Loucy (cell line): Measurements from ENCODE around the gene C9orf85.
"Not testable (repeated sequence)": the region's sequence is repeated elsewhere in the genome, so short reads cannot be mapped to it uniquely, and the experiment has no call there.

Source experiments
- H2AFZ ChIP-seq: fragments of 200-600 bp; sonication (generic); 2 replicates; pipeline ENCODE4 v1.6.0; 2016; ENCODE audit warnings: antibody characterized with exemption, mild to moderate bottlenecking, low read length, moderate library complexity
- H3F3A ChIP-seq: fragments of 200-600 bp; 2 replicates; pipeline ENCODE4 v1.6.0; 2016; ENCODE audit warnings: antibody characterized with exemption, low read depth, mild to moderate bottlenecking
- H3K27me3 ChIP-seq: fragments of 200-600 bp; sonication (generic); 2 replicates; pipeline ENCODE4 v1.6.1; 2014; ENCODE audit warnings: low read length, mild to moderate bottlenecking; ENCODE audit not compliant: insufficient read depth, poor library complexity, severe bottlenecking
- H3K36me3 ChIP-seq: fragments of 200-600 bp; sonication (generic); 2 replicates; pipeline ENCODE4 v1.6.1; 2016; ENCODE audit warnings: low read length; ENCODE audit not compliant: insufficient read depth
- H3K4me1 ChIP-seq: fragments of 200-600 bp; sonication (generic); 2 replicates; pipeline ENCODE4 v1.5.1; 2014; ENCODE audit warnings: low read length, mild to moderate bottlenecking; ENCODE audit not compliant: insufficient read depth, poor library complexity, severe bottlenecking
- H3K4me2 ChIP-seq: fragments of 200-600 bp; sonication (generic); 2 replicates; pipeline ENCODE4 v1.6.0; 2014; ENCODE audit warnings: antibody characterized with exemption, low read length, low read depth, mild to moderate bottlenecking; ENCODE audit not compliant: poor library complexity, severe bottlenecking
- H3K4me3 ChIP-seq: fragments of 200-600 bp; sonication (generic); 2 replicates; pipeline ENCODE4 v1.5.1; 2014; ENCODE audit warnings: low read length, mild to moderate bottlenecking, mixed read lengths; ENCODE audit not compliant: poor library complexity, severe bottlenecking
- H3K79me2 ChIP-seq: fragments of 200-600 bp; sonication (generic); 2 replicates; pipeline ENCODE4 v1.6.1; 2014; ENCODE audit warnings: low read length; ENCODE audit not compliant: insufficient read depth
- H3K9ac ChIP-seq: fragments of 200-600 bp; sonication (generic); 2 replicates; pipeline ENCODE4 v1.6.0; 2014; ENCODE audit warnings: mild to moderate bottlenecking, low read depth, low read length, moderate library complexity; ENCODE audit not compliant: poor library complexity, severe bottlenecking
- H3K9me2 ChIP-seq: fragments of 200-600 bp; sonication (generic); replicated peaks from 2 replicates; pipeline ENCODE4 v1.6.1; 2016; ENCODE audit warnings: low read depth, low read length, mixed read lengths
- H3K9me3 ChIP-seq: fragments of 200-600 bp; sonication (generic); 2 replicates; pipeline ENCODE4 v1.6.1; 2014; ENCODE audit warnings: mild to moderate bottlenecking, antibody characterized with exemption, low read length, low read depth; ENCODE audit not compliant: insufficient read depth
- H4K20me1 ChIP-seq: fragments of 200-600 bp; sonication (generic); 2 replicates; pipeline ENCODE4 v1.6.0; 2014; ENCODE audit warnings: antibody characterized with exemption, low read length, mild to moderate bottlenecking; ENCODE audit not compliant: insufficient read depth, poor library complexity, severe bottlenecking
- CTCF ChIP-seq: fragments of 200-600 bp; sonication (generic); conservative IDR thresholded peaks from 2 replicates; pipeline ENCODE4 v1.5.1; 2014; ENCODE audit warnings: mild to moderate bottlenecking, antibody characterized with exemption, low read length
- EZH2phosphoT487 ChIP-seq: fragments of 200-600 bp; IDR thresholded peaks from 2 replicates; pipeline ENCODE4 v1.6.1; 2018; ENCODE audit warnings: antibody characterized with exemption, mild to moderate bottlenecking, moderate library complexity, borderline replicate concordance

C9orf85 gene

GRCh38 chr9:71941060-71941568 is 29.7 kb downstream of the C9orf85 start:
- H3K4me3 ChIP-seq = no peak overlapping the region
- H3K9ac ChIP-seq = no peak overlapping the region
- no peaks in the 10 kb centered on the region for H3K9me2 ChIP-seq
- H3K9me3 ChIP-seq = no peaks in the 10 kb centered on the region
- no peak for TF ChIP-seq EZH2phosphoT487
- no peak for TF ChIP-seq CTCF
- H3K27me3 ChIP-seq = no peaks in the 10 kb centered on the region
- no peak overlapping the region for H3K4me2 ChIP-seq
- H3K79me2 ChIP-seq = peaks cover 31% of the 10 kb centered on the region
- H3F3A ChIP-seq = no peaks in the 10 kb centered on the region
- H2AFZ ChIP-seq = no peak overlapping the region
- peaks cover 7% of the 10 kb centered on the region for H3K4me1 ChIP-seq
- no peaks in the 10 kb centered on the region for H3K36me3 ChIP-seq
- no peaks in the 10 kb centered on the region for H4K20me1 ChIP-seq

- Histone ChIP-seq H3K36me3 (no peaks in the 10 kb centered on the region), H2AFZ (no peak overlapping the region), H3K9me3 (no peaks in the 10 kb centered on the region), H4K20me1 (no peaks in the 10 kb centered on the region), H3K4me1 (peaks cover 7% of the 10 kb centered on the region), H3K27me3 (no peaks in the 10 kb centered on the region), H3K9me2 (no peaks in the 10 kb centered on the region), H3F3A (no peaks in the 10 kb centered on the region), H3K4me2 (no peak overlapping the region), H3K4me3 (no peak overlapping the region), H3K9ac (no peak overlapping the region), H3K79me2 (peaks cover 24% of the 10 kb centered on the region)
- no peak for TF ChIP-seq CTCF
- no peak for TF ChIP-seq EZH2phosphoT487
These were observed 30.6 kb downstream of the C9orf85 start for GRCh38 chr9:71941998-71942567.

GRCh38 chr9:71944754-71945375 is 33.4 kb downstream of the C9orf85 start:
- no peak for TF ChIP-seq EZH2phosphoT487

GRCh38 chr9:71954652-71955051 is 43.2 kb downstream of the C9orf85 start:
- H3K36me3 ChIP-seq, H3K9me3 ChIP-seq, H3K4me2 ChIP-seq, H3K79me2 ChIP-seq, H3K9ac ChIP-seq, H2AFZ ChIP-seq, H3K4me1 ChIP-seq, H3K9me2 ChIP-seq, H3K27me3 ChIP-seq, H4K20me1 ChIP-seq, H3F3A ChIP-seq, H3K4me3 ChIP-seq: not testable (repeated sequence)

More at GRCh38 chr9:71944754-71945375, 33.4 kb downstream of the C9orf85 start:
- no peaks in the 10 kb centered on the region for H3F3A ChIP-seq
- no peaks in the 10 kb centered on the region for H3K9me3 ChIP-seq
- H3K27me3 ChIP-seq = no peaks in the 10 kb centered on the region
- H2AFZ ChIP-seq = no peak overlapping the region
- no peak overlapping the region for H3K4me3 ChIP-seq
- peaks cover 23% of the 10 kb centered on the region for H3K79me2 ChIP-seq
- H3K4me2 ChIP-seq = no peak overlapping the region
- H4K20me1 ChIP-seq = no peaks in the 10 kb centered on the region
- no peak overlapping the region for H3K9ac ChIP-seq
- peaks cover 7% of the 10 kb centered on the region for H3K4me1 ChIP-seq
- H3K36me3 ChIP-seq = peaks cover 9% of the 10 kb centered on the region; the same call in 1 of the 2 replicates
- H3K9me2 ChIP-seq = no peaks in the 10 kb centered on the region
